SK-N-MC (cell line): Measurements from ENCODE around the gene CDH11.

ENCODE experiments used
- EZH2 ChIP-seq: fragments of 200-600 bp; sonication (generic); IDR thresholded peaks from one replicate; pipeline ENCODE4 v1.6.1; 2017; ENCODE audit warnings: antibody characterized with exemption
- POLR2AphosphoS5 ChIP-seq: IDR thresholded peaks from 2 replicates; pipeline ENCODE4 v1.6.1; 2012; ENCODE audit warnings: mild to moderate bottlenecking, low read depth, low read length, borderline replicate concordance

DNA sequence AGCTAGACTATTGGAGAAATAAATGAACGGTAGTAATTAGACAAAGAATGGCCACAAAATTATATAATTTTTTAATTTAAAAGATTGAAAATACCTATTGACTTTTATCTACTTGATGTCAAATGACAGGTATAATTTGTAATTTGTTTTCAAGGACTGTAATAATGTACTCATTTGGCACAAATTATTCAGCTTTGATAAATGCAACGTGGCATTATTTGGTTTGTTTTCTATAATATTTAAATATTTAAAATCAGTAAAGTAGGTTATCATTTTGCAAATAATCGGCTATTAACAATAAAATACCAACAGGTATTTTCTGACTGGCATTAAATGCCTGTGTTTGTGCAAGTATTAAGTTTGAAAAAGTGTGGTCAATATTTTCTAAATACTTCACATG, 60.6 kb downstream of the CDH11 start:
- TF ChIP-seq EZH2, result no peak
- no peak for TF ChIP-seq POLR2AphosphoS5
